ENCODE measurements around the gene CDK14.

The CDK14 gene

GRCh38 chr7:91157579-91158320, 561.6 kb downstream of the CDK14 start:
- POLR2A ChIA-PET = no interaction called here
- TF ChIP-seq, protein P1, sequence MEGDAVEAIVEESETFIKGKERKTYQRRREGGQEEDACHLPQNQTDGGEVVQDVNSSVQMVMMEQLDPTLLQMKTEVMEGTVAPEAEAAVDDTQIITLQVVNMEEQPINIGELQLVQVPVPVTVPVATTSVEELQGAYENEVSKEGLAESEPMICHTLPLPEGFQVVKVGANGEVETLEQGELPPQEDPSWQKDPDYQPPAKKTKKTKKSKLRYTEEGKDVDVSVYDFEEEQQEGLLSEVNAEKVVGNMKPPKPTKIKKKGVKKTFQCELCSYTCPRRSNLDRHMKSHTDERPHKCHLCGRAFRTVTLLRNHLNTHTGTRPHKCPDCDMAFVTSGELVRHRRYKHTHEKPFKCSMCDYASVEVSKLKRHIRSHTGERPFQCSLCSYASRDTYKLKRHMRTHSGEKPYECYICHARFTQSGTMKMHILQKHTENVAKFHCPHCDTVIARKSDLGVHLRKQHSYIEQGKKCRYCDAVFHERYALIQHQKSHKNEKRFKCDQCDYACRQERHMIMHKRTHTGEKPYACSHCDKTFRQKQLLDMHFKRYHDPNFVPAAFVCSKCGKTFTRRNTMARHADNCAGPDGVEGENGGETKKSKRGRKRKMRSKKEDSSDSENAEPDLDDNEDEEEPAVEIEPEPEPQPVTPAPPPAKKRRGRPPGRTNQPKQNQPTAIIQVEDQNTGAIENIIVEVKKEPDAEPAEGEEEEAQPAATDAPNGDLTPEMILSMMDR (IDR thresholded peaks at IDR 0.05; ENCODE audit: control extremely low read depth, extremely low read depth, low read depth, missing control alignments) = no peak
- no peak for DNase-seq (ENCODE audit: extremely low spot score)
- CTCF ChIA-PET = interaction anchor here (0.8 to 1.8 kb wide), 2 partner anchors 8 to 14 kb away, joined by 3 to 5 read pairs; no protein-coding TSS in a partner anchor

GRCh38 chr7:91162436-91162835, 566.3 kb downstream of the CDK14 start:
- TF ChIP-seq, protein P1 (IDR thresholded peaks at IDR 0.05; ENCODE audit: control extremely low read depth, extremely low read depth, low read depth, missing control alignments) = no peak
- POLR2A ChIA-PET = no interaction called here
- DNase-seq (ENCODE audit: extremely low spot score) = no peak
- CTCF ChIA-PET = interaction anchor here (1.2 to 3.2 kb wide), 2 partner anchors 10 to 37 kb away, joined by 3 to 9 read pairs; no protein-coding TSS in a partner anchor

- CTCF ChIA-PET = interaction anchor here (3.2 kb wide), 1 partner anchor 12 kb away, joined by 9 read pairs; no protein-coding TSS in a partner anchor
- TF ChIP-seq, protein P1 (IDR thresholded peaks at IDR 0.05; ENCODE audit: control extremely low read depth, extremely low read depth, low read depth, missing control alignments) = no peak
- DNase-seq (ENCODE audit: extremely low spot score) = no peak
- POLR2A ChIA-PET = no interaction called here
Observed at GRCh38 chr7:91164506-91164905, 568.4 kb downstream of the CDK14 start.

- ChIA-PET CTCF (interaction anchor here (1.5 to 3.2 kb wide), 2 partner anchors 8 to 13 kb away, joined by 5 to 9 read pairs; no protein-coding TSS in a partner anchor), POLR2A (no interaction called here)
- peak; percentile 46 for DNase-seq (ENCODE audit: extremely low spot score)
- TF ChIP-seq, protein P1 (IDR thresholded peaks at IDR 0.05; ENCODE audit: control extremely low read depth, extremely low read depth, low read depth, missing control alignments) = no peak
Observed at GRCh38 chr7:91165006-91165845, 569.1 kb downstream of the CDK14 start.

DNA sequence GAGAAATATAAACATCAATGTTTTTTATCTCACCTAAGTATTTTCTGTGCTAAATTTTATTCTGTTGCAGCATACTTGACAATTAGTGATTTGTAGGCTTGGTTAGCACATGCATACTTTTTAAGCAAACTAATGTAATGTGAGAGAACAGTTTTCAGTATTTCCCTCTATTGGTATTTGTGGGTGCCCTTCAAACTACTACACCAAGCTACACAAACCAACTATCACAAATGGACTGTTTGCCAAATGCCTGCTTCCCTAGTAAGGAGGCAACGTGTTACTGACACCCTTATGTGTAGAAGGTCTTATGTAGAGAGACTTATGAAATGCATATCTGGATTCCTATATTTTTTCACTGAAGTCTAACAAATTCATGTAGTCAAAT, 569.7 kb downstream of the CDK14 start:
- DNase-seq (ENCODE audit: extremely low spot score) = no peak
- ChIA-PET CTCF (interaction anchor here (1.5 to 1.6 kb wide), 2 partner anchors 8 to 18 kb away, joined by 3 to 5 read pairs; no protein-coding TSS in a partner anchor), POLR2A (no interaction called here)
- TF ChIP-seq, protein P1 (IDR thresholded peaks at IDR 0.05; ENCODE audit: control extremely low read depth, extremely low read depth, low read depth, missing control alignments) = no peak

All from GM10248 (cell line).